Tibial nerve (tissue), 4 donors: ENCODE data around the gene PHLPP2.

ENCODE experiments used
- CTCF ChIP-seq, 5 experiments: fragments of 200-600 bp in 3 of 5; fragments of 450-650 bp in 2 of 5; sonication (generic) in 3 of 5; IDR thresholded peaks; one replicate each; pipeline ENCODE4 v1.5.1; 2016 to 2019; ENCODE audit warnings: antibody characterized with exemption in 5 of 5, mild to moderate bottlenecking in 3 of 5, moderate library complexity in 2 of 5
- EP300 ChIP-seq, 2 donors: sonication (generic); formaldehyde crosslinking; IDR thresholded peaks; one replicate each; pipeline ENCODE4 v1.6.1; 2017; ENCODE audit warnings: antibody characterized with exemption in 2 of 2, mild to moderate bottlenecking in 1 of 2
- POLR2A ChIP-seq, 2 donors: fragments of 450-650 bp; IDR thresholded peaks; one replicate each; pipeline ENCODE4 v1.6.1; 2017; ENCODE audit warnings: antibody characterized with exemption in 2 of 2, mild to moderate bottlenecking in 2 of 2, moderate library complexity in 2 of 2

GRCh38 chr16:71669926-71670536, 54.5 kb downstream of the PHLPP2 start:
- TF ChIP-seq CTCF (IDR thresholded peaks at IDR 0.05) (no peak), EP300 (IDR thresholded peaks at IDR 0.05) (no peak), POLR2A (IDR thresholded peaks at IDR 0.05) (no peak)
